ENCODE data around the gene TTLL12. TPM values are rescaled to one million over a fixed set of nuclear protein-coding genes. Genes with fewer than 3 reads are reported as not detected.

TTLL12 gene
- total RNA-seq, 1 donor from 2014 or later, result 27.0 TPM

DNA sequence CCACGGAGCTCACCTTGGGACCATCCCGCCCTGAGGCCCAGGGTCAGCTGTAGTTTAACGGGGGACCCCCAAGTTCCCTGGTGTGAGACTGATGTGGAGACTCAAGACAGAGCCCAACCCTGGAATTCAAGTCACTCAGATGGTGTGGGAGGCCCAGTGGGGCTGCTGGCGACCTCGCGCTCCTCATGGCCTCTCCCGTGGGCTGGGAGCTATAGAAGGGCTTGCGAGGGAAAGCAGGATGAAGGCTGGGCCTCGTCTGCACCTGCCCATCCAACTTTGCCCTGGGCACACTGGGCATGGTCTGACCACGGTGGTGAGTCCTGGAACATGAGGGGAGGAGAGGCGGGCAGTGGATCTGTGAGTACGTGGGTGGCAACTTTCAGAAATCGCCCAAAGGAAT lies 13.6 kb upstream of the TTLL12 start:
- DNase-seq (ENCODE audit: low spot score), result no peak

DNA sequence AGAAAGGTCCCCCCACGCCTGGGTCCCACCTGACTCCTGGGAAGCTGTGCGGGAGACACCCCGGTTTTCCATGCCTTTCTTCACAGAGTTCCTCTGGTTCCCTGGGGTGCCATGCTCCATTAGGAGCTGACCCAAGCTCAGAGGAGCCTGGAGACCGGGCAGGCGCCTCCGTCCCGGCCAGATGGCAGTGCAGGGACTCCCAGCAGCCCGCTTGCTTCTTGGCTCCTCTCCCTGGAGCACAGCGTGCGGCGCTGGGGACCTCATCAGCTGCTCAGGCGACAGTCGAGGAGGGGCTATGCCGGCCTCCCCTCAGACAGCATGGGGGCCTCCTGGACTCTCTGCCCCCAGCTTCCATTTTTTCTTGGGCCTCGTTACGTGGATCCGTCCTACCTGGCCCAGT lies 13.1 kb upstream of the TTLL12 start:
- DNase-seq (ENCODE audit: low spot score), result no peak

DNA sequence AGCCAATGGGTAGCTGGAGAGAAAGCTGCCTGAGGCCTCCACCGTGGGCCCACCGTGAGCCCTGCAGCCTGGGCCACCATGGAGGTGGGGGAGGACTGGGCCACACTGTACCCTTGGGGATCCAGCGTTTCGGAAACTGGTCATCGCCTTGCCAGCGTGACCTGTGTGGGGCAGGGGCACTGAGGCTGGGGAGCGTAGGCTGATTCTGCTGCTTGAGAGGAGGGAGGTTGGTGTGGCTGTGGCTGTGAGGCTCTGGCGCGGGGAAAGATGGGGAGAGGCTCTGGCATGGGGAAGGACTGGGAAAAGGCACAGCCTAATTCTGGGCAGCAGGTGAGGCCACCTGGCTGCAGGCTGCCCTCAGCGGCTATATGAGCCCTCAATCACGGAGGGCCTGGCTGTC lies 12.6 kb upstream of the TTLL12 start:
- no peak for DNase-seq (ENCODE audit: low spot score)

DNA sequence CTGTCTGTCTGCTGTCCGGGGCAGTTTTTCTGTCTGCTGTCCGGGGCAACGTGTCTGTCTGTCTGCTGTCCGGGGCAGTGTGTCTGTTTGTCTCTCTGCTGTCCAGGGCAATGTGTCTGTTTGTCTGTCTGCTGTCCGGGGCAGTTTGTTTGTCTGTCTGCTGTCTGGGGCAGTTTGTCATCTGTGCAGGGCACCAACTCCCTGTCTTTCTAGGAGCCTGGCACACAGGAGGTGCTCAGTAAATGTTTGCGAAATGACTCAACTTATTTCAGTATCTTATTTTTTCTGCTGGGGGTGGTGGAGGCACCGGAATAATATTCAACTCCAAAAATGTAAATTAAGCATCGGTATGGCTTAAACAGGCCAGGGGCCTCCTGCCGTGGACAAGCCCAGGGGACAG lies 12.0 kb upstream of the TTLL12 start:
- no peak for DNase-seq (ENCODE audit: low spot score)

DNA sequence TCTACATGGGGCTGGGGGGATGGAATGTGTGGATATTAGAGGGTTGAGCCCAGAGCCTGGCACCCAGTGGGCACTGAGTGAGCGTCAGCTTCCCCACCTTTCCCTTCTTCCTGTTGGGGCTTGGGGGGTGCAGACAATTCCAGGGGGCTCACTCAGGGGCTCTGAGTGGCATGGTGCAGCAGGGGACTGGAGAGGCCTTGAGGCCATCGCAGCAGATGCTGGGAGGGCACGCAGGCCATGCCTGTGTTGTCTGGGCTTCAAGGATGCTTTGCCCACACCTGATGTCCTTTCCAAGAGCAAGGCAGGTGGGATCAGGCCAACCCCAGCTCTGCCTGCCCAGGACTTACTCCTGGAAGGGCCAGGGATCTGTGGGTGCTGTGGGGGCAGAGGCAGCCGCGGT lies 11.2 kb upstream of the TTLL12 start:
- no peak for DNase-seq (ENCODE audit: low spot score)

DNA sequence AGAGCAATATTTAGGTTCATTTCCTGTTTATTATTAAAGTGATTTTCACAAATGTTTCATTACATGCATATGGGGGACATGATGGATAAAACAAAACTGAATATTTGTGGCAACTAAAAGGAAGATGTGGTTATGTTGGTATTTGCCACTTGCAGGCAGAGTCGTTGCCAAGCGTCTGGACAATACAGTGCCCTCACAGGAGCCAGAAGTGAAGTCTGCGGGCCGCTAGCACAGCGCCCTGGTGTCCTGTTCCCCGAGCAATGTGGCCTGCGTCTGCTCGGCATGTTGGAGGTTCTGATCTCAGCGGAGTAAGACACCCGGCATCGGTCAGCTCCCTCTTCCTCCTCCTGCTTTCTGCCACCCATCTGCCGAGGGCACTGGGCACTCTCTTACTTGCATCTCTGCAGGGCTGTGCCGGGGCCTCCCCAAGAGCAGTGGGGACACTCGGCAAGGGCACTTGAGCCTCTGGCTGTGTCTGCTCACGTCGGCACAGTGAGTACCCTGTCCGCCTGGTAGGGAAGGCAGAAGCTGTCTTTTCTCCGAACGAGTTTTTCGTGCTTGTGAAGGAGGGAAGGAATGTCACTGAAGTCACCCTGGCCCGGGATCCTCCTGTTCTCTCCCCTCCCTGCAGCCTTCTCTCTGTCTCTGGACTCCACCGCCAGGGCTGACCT lies 10.5 kb upstream of the TTLL12 start:
- no peak for DNase-seq (ENCODE audit: low spot score)

DNA sequence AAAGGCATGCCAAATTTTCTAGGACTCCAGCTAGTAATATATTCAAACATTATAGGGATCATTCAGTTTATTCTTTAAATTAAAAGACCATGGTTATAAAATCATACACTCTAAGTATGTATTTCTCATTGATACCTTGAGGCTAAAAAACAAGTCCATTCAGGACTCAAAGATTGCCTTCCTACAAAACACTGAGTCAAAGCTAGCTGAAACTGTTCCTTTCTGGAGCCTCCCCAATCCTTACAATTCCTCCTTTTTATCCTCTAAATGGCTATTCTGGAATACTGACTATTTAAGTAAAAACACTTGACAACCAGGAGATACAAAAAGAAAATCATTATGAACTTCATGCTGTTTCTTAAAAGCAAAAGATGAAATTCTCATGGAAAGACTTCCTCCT lies 4.9 kb upstream of the TTLL12 start:
- DNase-seq (ENCODE audit: low spot score), result no peak

DNA sequence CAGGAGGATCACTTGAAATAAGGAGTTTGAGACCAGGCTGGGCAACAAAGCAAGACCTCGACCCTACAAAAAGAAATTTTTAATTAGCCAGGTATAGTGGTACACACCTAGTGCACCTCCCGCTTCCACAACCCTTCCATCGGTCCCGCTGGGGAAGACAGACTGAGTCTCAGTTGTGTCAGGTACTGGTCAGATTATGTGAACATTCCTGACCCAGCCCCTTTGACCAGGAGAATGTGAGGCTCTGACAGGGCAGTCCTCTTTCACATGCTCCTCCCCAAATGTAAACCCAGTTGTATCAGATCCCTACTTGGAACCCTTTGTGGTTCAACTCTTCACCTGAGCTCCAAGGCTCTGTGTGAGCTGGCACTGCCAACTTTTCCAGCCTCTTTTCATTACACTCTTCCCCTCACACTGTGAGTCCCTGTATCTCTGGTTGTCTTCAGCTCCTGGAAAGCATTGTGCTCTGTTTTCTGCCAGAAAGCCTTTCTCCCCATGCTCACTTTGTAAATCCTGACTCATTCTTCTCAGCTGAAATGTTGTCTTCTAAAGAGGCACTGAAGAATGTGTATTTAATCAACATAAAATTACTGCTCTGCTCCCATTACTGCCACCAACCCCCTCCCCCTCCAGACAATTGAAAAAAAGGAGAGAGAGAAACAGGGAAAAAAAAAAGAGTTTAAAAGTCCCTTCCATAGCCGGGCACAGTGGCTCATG lies 2.1 kb upstream of the TTLL12 start:
- DNase-seq (ENCODE audit: low spot score), result no peak

DNA sequence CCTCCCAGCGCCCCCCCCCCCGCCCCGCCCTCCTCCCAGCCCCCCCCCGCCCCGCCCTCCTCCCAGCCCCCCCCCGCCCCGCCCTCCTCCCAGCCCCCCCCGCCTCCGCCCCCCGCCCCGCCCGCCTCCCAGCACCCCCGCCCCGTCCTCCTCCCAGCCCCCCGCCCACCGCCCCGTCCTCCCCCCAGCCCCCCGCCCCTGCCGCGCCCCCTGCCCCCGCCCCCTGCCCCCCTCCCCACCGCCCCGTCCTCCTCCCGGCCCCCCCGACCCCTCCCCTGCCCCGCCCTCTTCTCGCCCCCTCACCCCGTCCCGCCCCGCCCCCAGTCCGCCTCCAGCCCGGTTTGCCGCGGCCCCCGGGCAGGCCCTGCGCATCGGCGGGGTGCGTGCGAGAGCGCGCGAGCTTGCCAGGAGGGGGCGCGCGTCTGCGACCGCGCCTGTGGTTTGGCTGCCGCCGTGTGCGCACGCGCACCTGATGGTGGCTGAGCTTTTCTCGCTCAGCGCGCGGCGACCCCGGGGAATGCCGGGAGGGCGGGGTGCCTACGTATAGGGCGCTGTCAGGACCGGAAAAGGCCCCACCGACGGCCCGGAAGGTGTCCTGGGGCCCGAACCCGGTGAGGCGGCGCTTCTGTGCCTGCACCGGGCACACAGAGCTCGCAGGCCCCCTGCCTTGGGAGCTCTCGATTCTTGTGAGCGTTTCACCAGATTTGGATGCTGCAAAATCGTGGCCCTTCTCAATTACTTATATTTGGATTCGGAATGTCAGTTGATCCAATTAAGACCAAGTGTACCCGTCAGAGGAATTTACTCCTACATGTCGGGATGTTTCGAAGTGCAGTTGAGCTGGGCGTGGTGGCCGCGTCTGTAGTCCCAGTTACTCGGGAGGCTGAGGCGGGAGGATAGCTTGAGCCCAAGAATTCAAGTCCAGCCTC lies 501 bp upstream of the TTLL12 start:
- peak; percentile 98 for DNase-seq (ENCODE audit: low spot score)

DNA sequence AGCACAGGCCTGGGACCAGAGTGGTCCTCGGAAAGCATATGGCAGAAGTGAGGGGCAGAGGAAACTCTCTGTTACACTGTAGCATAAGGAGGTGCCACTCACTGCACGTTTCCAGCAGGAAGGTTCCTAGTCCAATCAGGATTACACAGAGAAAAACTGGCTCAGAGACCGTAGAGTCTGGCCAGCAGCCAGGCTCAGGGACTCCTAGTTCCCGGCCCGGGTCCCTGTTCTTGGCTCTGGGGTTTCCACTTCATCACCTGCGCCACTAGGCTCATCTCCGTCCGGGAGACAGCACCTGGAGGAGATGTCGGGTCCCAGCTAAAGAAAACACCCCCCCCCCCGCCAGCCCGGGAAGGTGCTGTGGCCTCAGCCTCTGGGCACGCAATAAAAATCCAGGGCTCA lies 1.1 kb downstream of the TTLL12 start:
- no peak for DNase-seq (ENCODE audit: low spot score)

DNA sequence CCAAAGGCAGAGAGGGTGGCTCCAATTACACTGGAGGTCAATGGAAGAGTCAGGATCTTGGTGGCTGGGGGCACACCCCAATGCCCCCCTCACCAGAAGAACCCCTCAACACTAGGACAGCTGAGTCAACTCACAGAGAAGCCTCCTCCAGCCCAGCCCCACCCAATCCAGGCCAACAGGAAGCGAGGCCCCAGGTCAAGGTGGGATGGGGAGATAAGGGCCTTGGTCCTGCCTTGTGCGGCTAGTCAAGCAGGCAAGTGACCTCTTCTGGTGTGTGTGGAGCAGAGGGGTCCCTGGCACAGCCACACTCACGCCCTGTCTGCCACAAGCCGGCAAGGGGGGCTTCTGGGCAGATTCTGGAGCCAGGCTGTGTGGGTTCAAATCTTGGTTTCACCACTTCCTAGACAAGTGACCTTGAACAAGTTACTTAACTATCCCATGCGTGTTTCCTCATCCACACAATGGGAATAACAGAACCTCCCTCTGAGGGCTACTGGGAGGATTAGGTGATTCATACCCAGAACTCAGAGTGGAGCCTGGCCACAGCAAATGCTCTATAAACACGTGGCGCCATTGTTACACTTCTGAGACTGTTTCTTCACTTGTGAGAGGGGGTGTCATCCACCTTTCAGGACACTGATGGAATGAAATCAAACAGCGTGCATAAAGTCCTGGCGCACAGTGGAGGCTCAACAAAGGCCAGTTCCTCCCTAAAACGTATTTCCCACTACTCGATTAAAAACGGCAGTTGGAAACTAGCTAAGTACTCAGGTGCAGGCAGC lies 3.2 kb downstream of the TTLL12 start:
- DNase-seq (ENCODE audit: low spot score), result no peak

DNA sequence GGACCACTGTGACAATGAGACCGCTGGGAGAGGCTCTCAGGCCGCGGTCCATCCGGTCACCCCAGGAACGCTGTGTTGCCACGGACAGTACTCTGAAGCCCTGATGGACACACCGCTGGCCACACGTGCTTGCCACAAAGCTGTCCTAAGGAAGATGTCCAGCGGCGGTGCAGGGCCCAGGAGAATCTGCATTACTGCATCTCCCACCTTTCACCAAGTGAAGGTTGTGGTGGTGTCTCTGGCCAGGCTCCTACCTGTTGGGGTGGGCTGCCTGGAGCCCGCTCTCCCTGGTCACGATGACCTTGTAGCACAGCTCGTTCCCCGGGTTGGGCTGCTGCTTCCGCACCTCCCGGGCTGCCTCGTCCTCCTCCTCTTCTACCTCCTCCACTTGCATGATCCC lies 4.2 kb downstream of the TTLL12 start:
- DNase-seq (ENCODE audit: low spot score), result no peak

DNA sequence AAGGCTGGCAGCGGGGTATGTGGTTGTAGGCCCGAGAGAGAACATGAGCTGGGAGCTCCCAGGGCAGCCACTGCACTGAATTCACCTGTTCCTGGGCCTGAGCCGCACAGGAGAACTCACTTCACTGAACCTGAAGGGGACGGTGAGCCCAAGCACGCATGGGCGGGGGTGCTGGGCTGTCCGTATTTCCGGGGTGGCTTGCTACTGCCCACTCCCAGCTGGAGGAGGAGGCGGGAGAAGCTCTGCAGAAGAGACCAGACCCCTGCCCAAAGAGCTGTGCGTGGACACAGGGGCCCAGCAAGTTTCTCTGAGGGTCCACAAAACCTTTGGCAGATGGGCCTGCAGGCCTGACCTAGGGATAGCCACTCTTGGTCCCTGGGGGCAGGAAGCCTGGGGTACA lies 4.8 kb downstream of the TTLL12 start:
- DNase-seq (ENCODE audit: low spot score), result no peak

DNA sequence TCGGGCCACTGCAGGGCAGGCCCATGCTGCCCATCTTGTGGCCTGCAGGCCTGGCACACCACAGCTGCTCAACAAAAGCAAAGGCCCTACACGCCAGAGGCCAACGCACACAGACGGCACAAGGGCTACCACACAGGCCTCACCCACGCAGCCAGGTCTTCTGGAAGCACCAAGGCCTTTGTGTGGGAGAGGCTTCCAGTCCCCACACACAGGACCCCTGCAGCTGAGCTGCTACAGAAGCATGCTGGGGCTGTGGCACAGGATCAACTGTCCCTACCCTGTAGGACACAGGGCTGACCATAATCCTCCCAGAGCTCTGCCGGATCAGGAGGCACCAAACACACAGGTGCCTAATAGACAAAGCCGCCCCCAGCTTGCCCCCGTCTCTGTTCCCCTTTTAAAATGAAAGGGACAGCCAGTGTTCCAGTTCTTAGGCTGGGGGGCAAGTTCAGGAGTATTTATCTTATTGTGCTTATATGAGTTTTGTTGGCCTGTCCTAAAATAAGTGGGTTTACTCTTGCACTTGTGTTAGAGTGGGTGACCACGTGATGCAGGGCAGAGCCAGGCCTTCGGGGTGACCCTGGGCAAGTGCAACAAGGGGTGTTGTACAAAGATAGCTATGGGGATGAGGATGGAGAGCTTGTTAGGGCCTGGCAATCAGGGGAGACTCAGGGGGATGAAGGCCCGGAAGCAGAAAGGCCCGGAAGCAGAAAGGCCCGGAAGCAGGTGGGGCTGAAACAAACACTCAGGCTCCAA lies 5.4 kb downstream of the TTLL12 start:
- no peak for DNase-seq (ENCODE audit: low spot score)

DNA sequence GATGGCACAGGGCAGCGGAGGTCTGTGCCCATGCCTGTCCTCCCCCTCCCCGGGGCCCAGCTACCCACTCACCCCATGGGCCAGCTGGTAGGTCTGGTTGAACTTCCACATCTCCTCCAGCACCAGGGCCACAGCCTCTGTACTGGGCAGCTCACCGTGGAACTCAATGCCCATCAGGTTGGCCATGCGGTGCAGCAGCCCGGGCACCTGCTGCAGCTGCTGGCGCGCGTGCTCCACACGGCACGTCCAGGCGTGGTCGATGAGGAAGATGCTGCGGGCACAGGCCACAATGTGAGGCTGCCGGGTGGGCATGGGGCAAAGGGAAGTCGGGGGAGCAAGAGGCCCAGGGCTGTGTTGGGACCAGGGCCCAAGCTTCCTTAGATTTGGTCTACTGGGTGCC lies 6.3 kb downstream of the TTLL12 start:
- DNase-seq (ENCODE audit: low spot score), result no peak

DNA sequence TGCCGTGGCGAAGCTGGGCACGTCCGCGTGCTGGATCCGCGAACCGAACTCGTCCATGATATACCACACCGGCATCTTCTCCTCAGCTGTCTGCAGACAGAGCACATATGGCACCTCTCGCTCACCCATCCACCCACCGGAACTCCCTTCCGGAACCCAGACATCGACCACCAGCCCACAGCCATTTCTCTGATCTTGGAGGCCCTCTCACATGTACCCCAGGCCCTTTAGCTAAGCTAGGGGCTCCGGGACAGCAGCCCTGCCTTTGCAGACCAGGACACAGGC lies 7.1 kb downstream of the TTLL12 start:
- no peak for DNase-seq (ENCODE audit: low spot score)

DNA sequence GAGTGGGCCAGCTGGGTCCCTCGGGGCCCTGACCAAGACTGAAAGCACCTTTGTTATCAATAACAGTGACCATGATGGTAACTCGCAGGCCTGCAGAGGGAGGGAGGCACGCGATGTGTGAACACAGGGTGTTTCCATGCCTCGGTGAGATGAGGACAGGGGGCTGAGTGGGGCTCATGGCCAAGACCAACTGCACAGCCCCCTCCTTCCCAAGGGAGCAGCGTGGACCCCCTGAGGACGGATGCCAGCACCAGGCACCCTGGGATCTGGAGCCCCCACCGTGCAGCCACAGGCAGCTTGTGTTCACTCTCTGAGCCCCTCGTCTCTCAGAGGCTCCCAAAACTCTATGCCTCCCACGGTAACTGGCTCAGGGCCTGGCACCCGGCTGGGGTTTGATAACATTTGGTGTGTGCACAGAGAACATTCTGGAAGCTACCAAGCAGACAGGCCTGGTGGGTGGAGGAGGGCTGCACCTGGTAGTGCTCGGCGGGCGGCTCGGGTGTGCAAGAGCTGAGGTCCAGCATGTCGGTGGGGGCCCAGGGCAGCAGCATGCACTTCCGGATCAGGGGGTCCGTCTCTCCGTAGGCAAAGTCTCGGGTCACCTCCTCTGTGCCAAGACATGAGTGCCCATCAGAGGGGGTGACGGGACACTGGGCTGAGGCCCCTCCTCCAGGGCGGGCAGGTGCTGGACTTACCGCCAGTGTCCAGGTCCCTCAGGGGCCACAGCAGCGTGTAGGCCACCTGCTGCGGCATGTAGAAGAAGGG lies 7.6 kb downstream of the TTLL12 start:
- no peak for DNase-seq (ENCODE audit: low spot score)

DNA sequence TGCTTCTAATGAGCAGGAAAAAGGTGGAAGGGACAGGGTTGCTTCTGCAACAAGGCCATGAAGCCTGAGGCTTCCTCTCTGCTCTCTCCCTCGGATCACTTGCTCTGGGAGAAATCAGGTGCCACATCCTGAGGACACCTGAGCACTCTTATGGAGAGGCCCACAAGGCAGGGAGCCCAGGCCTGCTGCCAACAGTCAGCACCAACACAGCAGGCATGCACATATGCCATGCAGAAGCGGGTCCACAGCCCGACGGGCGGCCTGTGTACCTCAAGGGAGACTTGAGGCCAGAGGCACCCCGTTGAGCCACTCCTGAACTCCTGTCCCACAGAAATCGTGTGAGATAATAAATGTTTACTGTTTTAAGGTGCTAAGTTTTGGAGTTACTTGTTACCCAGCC lies 9.5 kb downstream of the TTLL12 start:
- no peak for DNase-seq (ENCODE audit: low spot score)

DNA sequence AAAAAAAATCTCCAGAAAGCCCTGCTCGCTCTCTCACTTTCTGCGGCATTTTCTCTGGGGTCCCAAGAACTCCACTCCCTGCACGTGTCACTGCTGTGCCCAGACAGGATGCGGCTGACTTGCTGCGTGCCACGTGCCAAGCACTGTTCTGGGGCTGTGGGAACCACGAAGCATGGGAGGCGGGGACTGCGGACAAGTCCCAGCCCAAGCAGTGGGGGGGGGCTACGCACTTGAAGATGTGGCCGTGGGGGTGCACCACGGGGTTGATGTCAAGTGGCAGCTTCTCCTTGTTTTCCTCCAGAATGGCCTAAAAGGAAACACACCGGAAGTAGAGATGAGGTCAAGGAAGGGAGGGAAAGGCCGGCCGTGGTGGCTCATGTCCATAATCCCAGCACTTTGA lies 10.8 kb downstream of the TTLL12 start:
- no peak for DNase-seq (ENCODE audit: low spot score)

DNA sequence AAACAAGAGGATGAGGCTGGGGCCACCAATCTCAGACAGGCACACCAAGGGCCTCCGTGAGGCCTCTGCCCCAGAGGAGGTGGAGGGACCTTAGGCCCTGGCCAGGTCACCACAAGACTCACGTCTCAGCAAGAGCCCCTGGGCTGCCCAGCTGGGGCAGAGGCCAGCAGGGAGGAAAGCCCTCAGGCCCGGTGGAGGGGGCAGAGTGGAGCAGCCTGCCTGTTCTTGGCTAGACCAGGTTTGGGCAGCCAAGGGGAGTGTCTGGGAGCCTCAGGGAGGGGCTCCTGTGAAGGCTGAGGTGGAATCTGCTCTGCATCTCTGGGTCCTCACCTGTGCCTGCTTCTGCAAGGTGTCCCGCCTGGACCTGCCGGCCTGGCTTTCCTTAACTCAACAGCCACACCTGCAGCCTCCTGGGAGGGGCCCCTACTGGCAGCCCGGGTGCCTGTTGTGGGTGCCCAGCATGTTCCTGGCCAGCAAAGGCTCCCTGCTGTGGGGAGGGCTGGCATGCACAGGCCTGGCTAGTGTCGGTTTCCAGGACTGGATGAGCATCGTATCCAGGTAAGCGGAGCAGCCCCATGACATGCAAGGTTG lies 11.9 kb downstream of the TTLL12 start:
- no peak for DNase-seq (ENCODE audit: low spot score)

Data from mesenteric fat pad (tissue), 1 donor.